GM23338 (cell line): ENCODE measurements around the gene TCEAL1. TPM values are rescaled to one million over a fixed set of nuclear protein-coding genes. Genes with fewer than 3 reads are reported as not detected.

Experiments used
- ATAC-seq: fragments of 200-7000 bp; cut with Tn5 transposase; 3 replicates; pipeline ENCODE4 v1.9.1; 2020
- DNase-seq: peaks from one replicate; pipeline ENCODE4 v3.0.0-alpha.2; 2015; ENCODE audit warnings: low spot score
- H2AFZ ChIP-seq: fragments of 200-600 bp; sonication (generic); 2 replicates; pipeline ENCODE4 v1.8.0; 2016; ENCODE audit warnings: antibody characterized with exemption, mild to moderate bottlenecking, moderate library complexity
- H3F3A ChIP-seq: fragments of 200-600 bp; sonication (generic); replicated peaks from 2 replicates; pipeline ENCODE4 v1.8.0; 2017; ENCODE audit warnings: antibody characterized with exemption, mixed run types, low read depth
- H3K27ac ChIP-seq: fragments of 200-600 bp; sonication (generic); 2 replicates; pipeline ENCODE4 v1.6.1; 2016; ENCODE audit warnings: low read depth
- H3K27me3 ChIP-seq: fragments of 200-600 bp; sonication (generic); 2 replicates; pipeline ENCODE4 v1.8.0; 2016; ENCODE audit warnings: mild to moderate bottlenecking, mixed run types, moderate library complexity; ENCODE audit not compliant: insufficient read depth
- H3K36me3 ChIP-seq: fragments of 200-600 bp; sonication (generic); 2 replicates; pipeline ENCODE4 v1.8.0; 2016; ENCODE audit warnings: mild to moderate bottlenecking; ENCODE audit not compliant: insufficient read depth
- H3K4me1 ChIP-seq: fragments of 200-600 bp; sonication (generic); 2 replicates; pipeline ENCODE4 v1.8.0; 2016; ENCODE audit warnings: mild to moderate bottlenecking, moderate library complexity; ENCODE audit not compliant: insufficient read depth
- H3K4me2 ChIP-seq: fragments of 200-600 bp; sonication (generic); 2 replicates; pipeline ENCODE4 v1.7.1; 2017; ENCODE audit warnings: mixed run types
- H3K4me3 ChIP-seq: fragments of 200-600 bp; sonication (generic); 2 replicates; pipeline ENCODE4 v1.6.1; 2016; ENCODE audit warnings: mixed run types
- H3K79me2 ChIP-seq: fragments of 200-600 bp; sonication (generic); replicated peaks from 2 replicates; pipeline ENCODE4 v1.8.0; 2017; ENCODE audit warnings: mild to moderate bottlenecking; ENCODE audit not compliant: insufficient read depth
- H3K9me2 ChIP-seq: fragments of 200-600 bp; sonication (generic); 2 replicates; pipeline ENCODE4 v1.8.0; 2017; ENCODE audit not compliant: insufficient read depth
- H4K20me1 ChIP-seq: fragments of 200-600 bp; sonication (generic); replicated peaks from 2 replicates; pipeline ENCODE4 v1.8.0; 2017; ENCODE audit warnings: mild to moderate bottlenecking; ENCODE audit not compliant: insufficient read depth
- H3K27ac Mint-ChIP-seq: 2 replicates; pipeline ENCODE4 v1.8.0; 2020; ENCODE audit warnings: inconsistent platforms, mild to moderate bottlenecking, moderate library complexity, mixed read lengths
- H3K27me3 Mint-ChIP-seq: 3 replicates; pipeline ENCODE4 v1.8.0; 2022; ENCODE audit warnings: low read depth, mild to moderate bottlenecking, moderate library complexity, mixed read lengths, inconsistent platforms; ENCODE audit not compliant: insufficient read depth, poor library complexity
- H3K36me3 Mint-ChIP-seq: 3 replicates; pipeline ENCODE4 v1.8.0; 2021; ENCODE audit warnings: low read depth, mild to moderate bottlenecking, inconsistent platforms, moderate library complexity, mixed read lengths
- H3K4me1 Mint-ChIP-seq: 3 replicates; pipeline ENCODE4 v1.8.0; 2020; ENCODE audit warnings: mild to moderate bottlenecking, inconsistent platforms, mixed read lengths
- H3K4me3 Mint-ChIP-seq: 3 replicates; pipeline ENCODE4 v1.8.0; 2021; ENCODE audit warnings: moderate library complexity, mild to moderate bottlenecking, inconsistent platforms, mixed read lengths
- H3K9me3 Mint-ChIP-seq: 3 replicates; pipeline ENCODE4 v1.8.0; 2020; ENCODE audit warnings: moderate library complexity, mild to moderate bottlenecking, inconsistent platforms, mixed read lengths
- CREB1 ChIP-seq: fragments of 250-450 bp; sonication (Bioruptor Pico); IDR thresholded peaks from 2 replicates; pipeline ENCODE4 v1.5.0; 2020; ENCODE audit warnings: low read depth, mild to moderate bottlenecking, moderate library complexity
- ETS1 ChIP-seq: IDR thresholded peaks from 2 replicates; pipeline ENCODE4 v1.6.1; 2016; ENCODE audit warnings: antibody characterized with exemption
- EZH2 ChIP-seq: fragments of 200-600 bp; sonication (generic); IDR thresholded peaks from one replicate; pipeline ENCODE4 v1.8.0; 2017; ENCODE audit warnings: antibody characterized with exemption, mild to moderate bottlenecking, low read depth; ENCODE audit not compliant: unreplicated experiment
- JUNB ChIP-seq: IDR thresholded peaks from one replicate; pipeline ENCODE4 v1.6.1; 2016; ENCODE audit warnings: antibody characterized with exemption; ENCODE audit not compliant: unreplicated experiment
- STAT1 ChIP-seq: IDR thresholded peaks from one replicate; pipeline ENCODE4 v1.6.1; 2016; ENCODE audit warnings: antibody characterized with exemption; ENCODE audit not compliant: unreplicated experiment
- ZNF331 ChIP-seq: fragments of 250-450 bp; sonication (Bioruptor Pico); IDR thresholded peaks from 2 replicates; pipeline ENCODE4 v1.5.0; 2020; ENCODE audit warnings: low read depth, mild to moderate bottlenecking, moderate library complexity
- ZNF462 ChIP-seq: fragments of 250-450 bp; sonication (Bioruptor Pico); IDR thresholded peaks from 2 replicates; pipeline ENCODE4 v1.5.0; 2020; ENCODE audit warnings: mild to moderate bottlenecking, moderate library complexity
- polyA plus RNA-seq: library from polyadenylated mRNA; unstranded; fragments of >200 nt; fragmentation: Nextera tagmentation; extraction: Ambion mirVana; gene quantifications from 2 replicates; pipeline ENCODE4 v1.2.1, GENCODE V29; 2016
- total RNA-seq: library from RNA; depleted of rRNA; stranded (reverse); fragments of >200 nt; shearing (Covaris generic); gene quantifications from 2 replicates; pipeline ENCODE4 v1.2.3, GENCODE V29; 2014

Gene TCEAL1
- total and polyA plus RNA-seq, 2 experiments from 2014 or later = 5.8 to 8.8 TPM

- TF ChIP-seq ZNF462 (no peak), EZH2 (no peak)
Measured at GRCh38 chrX:103669745-103670144, 41.0 kb downstream of the TCEAL1 start (continued).

GRCh38 chrX:103674531-103675454 lies 46.0 kb downstream of the TCEAL1 start:
- no peaks in the 10 kb centered on the region for H3K79me2 ChIP-seq
- no peak overlapping the region for H3K4me3 ChIP-seq
- H3K36me3 Mint-ChIP-seq = peaks cover 40% of the 10 kb centered on the region
- H3K4me2 ChIP-seq = no peak overlapping the region
- ATAC-seq (peak; percentile 84), DNase-seq (peak; percentile 11)
- H3K27me3 ChIP-seq = no peaks in the 10 kb centered on the region
- H3K4me1 ChIP-seq = no peaks in the 10 kb centered on the region
- H3K27me3 Mint-ChIP-seq = peaks cover 2% of the 10 kb centered on the region
- H3K4me3 Mint-ChIP-seq = no peak overlapping the region
- peaks cover 11% of the 10 kb centered on the region; the same call in 1 of the 2 replicates for H3K36me3 ChIP-seq
- H3K27ac Mint-ChIP-seq = 0 out of 2 replicates have a peak overlapping the region, but pooled peaks have one; percentile 52
- H3K9me3 Mint-ChIP-seq = no peaks in the 10 kb centered on the region
- H3K9me2 ChIP-seq = no peaks in the 10 kb centered on the region
- no peaks in the 10 kb centered on the region for H4K20me1 ChIP-seq
- peak overlapping the region; percentile 63; the same call in 1 of the 2 replicates for H3K27ac ChIP-seq
- no peaks in the 10 kb centered on the region for H3F3A ChIP-seq
- H3K4me1 Mint-ChIP-seq = peaks cover 5% of the 10 kb centered on the region; the same call in 2 of the 3 replicates
- H2AFZ ChIP-seq = no peak overlapping the region
- no peak for TF ChIP-seq ZNF462
- TF ChIP-seq CREB1 (CRISPR knock-in tag) = no peak
- no peak for TF ChIP-seq ETS1
- no peak for TF ChIP-seq JUNB
- TF ChIP-seq STAT1 = no peak
- no peak for TF ChIP-seq ZNF331 (CRISPR knock-in tag)
